ENCODE results near the gene MARK4. TPM values are rescaled to one million over a fixed set of nuclear protein-coding genes. Genes with fewer than 3 reads are reported as not detected.

Gene MARK4
- polyA plus RNA-seq, 1 donor: 26.2 TPM

DNA sequence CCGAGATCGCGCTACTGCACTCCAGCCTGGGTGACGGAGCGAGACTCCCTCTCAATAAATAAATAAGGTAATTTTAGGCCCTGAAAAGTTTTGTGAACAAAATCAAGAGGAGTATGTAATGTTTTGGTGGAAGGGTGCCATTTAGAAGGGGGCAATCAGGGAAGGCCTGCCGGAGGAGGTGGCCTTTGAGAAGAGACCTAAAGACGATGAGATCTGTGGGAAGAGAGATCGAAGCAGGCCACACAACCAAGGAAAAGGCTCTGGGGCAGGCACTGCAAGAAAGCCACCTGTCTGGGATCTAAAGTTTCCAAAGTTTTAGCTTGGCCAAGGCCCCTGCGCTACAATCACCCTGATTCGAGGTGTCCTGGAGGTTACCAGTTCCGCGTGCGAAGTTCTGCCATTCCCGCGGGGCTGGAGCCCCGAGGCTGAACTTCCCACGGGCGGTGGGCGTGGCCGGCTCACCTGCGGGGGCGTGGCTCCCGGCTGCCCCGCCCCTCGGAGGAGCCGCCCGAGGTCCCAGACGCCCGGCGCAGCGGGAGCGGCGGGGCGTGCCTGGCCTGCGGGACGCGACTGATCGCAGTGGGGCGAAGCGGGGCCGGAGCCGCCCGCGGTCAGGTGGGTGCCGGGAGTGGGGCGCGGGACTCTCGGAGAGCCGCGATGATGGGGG is 89.3 kb downstream of the MARK4 start, which contains the start of gene KLC3:
Gene KLC3 (plus strand): TSS at position 519 of the 667 bp plus-strand sequence. CDS start 4,792 bp downstream, outside the sequence.
- DNase-seq (ENCODE audit: low read depth): no peak

GRCh38 chr19:45340899-45341453 is 89.9 kb downstream of the MARK4 start:
- DNase-seq (ENCODE audit: low read depth): no peak

DNA sequence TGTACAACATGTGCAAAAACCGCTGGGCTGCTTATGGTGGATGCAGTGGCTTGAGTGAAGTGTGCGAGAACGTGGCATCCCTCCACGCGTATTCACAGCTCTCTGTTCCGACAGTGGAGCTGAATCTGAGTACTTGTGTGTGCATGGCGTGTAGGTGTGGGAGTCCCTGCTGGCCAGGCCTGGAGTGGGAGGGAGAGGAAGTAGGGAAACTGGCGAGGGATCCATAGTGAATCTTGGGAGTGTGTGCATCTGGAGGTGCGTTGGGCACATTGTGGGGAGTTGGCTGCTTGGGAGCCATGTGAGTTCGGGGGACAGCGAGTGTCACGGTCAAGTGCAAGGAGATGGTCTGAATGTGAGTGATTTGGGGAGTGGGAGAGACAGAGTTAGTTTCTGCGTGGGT is 91.8 kb downstream of the MARK4 start:
- DNase-seq (ENCODE audit: low read depth): no peak

- no peak for DNase-seq (ENCODE audit: low read depth)
Measured at GRCh38 chr19:45344621-45345505, 93.8 kb downstream of the MARK4 start.

DNA sequence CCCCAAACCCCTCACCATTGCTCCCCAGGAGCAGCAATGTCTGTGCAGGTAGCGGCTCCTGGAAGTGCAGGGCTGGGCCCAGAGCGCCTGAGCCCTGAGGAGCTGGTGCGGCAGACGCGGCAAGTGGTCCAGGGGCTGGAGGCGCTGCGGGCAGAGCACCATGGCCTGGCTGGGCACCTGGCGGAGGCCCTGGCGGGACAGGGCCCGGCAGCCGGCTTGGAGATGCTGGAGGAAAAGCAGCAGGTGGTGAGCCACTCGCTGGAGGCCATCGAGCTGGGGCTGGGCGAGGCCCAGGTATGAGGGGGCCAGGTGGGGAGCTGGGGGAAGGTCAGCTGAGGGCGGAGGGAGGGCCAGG is 94.4 kb downstream of the MARK4 start:
- DNase-seq (ENCODE audit: low read depth): no peak

- DNase-seq (ENCODE audit: low read depth): no peak
Measured at GRCh38 chr19:45346449-45346848, 95.4 kb downstream of the MARK4 start.

DNA sequence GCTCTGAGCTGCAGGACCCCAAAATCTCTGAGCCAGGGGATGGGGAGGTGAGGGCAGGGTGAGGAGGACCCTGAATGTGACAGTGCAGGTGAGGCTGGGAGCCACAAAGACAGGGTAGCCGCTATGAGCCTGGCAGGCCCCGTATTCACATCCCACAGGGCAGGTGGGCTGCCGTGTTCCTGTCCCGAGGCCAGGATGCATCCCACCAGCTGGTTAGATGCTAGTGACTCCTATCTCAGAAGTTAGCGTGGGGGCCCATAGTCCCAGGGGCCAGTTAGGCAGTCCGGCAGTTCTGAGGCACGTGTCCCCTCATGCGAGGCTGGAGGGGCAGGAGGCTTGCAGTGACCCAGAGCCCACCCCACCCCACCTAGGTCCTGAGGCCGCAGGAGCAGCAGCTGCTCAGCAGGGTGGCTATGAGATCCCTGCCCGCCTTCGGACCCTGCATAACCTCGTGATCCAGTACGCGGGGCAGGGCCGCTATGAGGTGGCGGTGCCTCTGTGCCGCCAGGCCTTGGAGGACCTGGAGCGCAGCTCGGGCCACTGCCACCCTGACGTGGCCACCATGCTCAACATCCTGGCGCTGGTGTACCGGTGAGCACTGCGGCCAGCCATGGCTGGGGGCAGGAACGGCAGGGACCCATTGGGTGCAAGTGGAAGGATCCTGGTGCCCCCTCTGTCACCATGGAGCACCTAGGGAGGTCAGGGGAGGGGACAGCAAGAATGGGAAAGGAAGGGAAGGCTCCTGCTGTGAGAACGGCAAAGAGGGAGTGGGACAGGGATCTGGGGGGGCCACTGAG is 96.7 kb downstream of the MARK4 start:
- no peak for DNase-seq (ENCODE audit: low read depth)

- DNase-seq (ENCODE audit: low read depth): no peak
Measured at GRCh38 chr19:45348367-45349125, 97.5 kb downstream of the MARK4 start.

DNA sequence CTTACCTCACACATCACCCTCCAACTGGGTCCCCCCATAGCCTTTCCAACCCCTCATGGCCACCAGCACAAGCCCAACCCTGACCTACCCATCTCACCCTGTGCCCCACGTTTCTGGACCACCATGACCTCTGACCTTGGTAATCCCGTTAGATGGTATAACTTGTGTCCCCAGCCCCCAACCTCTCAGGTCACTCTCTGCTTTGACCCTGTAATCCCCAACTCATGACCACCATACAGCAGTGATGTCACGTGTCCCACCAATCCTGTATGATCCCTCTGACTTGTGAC is 98.0 kb downstream of the MARK4 start:
- DNase-seq (ENCODE audit: low read depth): no peak

GRCh38 chr19:45349430-45349941 is 98.4 kb downstream of the MARK4 start:
- DNase-seq (ENCODE audit: low read depth): no peak

- no peak for DNase-seq (ENCODE audit: low read depth)
Measured at GRCh38 chr19:45350477-45351058, 99.5 kb downstream of the MARK4 start.

DNA sequence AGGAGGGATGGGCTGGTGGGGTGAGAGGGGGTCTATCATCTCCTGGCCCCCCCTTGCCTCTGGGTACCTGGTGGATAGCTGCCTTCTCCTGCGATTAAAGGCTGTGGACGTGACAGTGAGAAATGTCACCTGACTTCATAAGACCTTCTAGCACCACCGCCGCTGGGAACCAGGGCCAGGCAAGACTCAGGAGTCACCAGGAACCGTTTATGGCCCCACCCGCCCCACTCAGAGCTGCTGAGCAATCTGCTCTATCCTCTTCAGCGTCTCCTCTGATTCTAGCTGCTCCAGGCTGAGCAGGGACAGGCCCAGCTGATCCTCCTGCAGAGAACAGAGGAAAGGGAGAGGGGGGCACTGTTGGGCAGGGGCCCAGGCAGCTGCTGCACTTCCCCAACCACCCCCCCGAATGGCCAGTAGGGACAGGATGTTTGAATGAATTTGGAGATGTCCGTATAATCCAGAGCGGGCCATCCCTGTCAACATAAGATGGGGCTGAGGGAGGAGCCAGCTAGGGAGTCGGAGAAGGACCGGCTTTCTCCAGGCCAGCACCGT is 100.4 kb downstream of the MARK4 start:
- DNase-seq (ENCODE audit: low read depth): no peak

DNA sequence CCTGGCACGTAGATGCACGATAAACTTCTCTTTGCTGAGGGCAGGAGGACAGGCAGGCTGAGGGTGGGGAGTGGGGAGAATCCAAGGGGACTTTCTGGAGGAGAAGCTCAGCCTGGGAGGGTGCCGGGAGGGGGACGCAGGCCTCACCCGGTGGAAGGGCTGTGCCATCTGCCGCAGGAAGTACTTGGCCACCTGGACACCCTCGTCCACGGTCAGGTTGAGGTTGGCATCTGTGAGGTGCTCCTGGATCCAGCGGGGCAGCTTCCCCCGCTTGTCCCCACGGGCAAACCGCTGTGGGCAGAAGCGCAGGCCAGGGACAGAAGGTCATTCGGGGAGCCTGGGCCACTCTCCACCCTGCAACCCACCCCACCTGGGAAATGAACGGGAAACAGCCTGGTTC is 101.0 kb downstream of the MARK4 start:
- no peak for DNase-seq (ENCODE audit: low read depth)

- no peak for DNase-seq (ENCODE audit: low read depth)
Measured at GRCh38 chr19:45352471-45352870, 101.4 kb downstream of the MARK4 start.

DNA sequence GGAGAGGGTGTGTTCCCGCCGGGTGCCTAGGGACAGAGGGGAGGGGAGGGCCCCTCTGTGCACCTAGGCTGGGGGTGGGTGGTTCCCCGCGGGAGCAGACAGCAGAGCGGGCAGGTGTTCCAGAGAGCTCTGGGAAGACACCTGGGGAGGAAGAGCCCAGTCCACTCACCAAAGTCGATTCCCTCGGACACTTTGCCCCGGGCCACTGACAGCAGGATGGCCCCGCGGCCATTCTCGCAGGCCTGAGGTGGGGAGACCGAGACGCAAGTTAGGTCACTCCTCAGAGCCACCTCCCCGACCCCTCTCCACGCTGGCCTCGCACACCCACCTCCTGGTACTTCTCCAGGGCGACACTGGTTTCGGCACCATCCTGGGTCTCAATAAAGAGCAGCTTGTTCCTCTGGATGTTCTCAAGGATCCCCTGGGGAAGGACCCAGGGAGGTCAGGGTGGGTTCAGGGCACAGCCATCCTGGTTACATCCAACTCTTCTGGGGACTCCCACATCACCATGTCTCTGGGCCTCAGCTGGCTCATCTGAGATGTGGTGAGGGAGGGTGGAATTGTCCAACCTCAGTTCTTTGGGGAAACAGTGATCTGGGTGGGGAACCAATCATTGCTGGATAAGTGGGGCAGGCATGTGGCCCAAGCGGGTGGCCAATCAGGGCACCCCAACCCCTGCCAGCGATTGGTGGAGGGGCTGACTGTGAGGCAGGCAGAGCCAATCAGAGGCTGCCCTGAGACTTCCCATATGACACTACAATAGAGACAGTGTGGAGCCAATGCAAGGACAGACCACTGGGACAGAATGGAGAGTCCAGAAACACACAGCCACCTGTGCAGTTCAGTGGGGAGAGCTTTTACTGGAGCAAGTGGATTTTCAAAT is 102.1 kb downstream of the MARK4 start:
- no peak for DNase-seq (ENCODE audit: low read depth)

DNA sequence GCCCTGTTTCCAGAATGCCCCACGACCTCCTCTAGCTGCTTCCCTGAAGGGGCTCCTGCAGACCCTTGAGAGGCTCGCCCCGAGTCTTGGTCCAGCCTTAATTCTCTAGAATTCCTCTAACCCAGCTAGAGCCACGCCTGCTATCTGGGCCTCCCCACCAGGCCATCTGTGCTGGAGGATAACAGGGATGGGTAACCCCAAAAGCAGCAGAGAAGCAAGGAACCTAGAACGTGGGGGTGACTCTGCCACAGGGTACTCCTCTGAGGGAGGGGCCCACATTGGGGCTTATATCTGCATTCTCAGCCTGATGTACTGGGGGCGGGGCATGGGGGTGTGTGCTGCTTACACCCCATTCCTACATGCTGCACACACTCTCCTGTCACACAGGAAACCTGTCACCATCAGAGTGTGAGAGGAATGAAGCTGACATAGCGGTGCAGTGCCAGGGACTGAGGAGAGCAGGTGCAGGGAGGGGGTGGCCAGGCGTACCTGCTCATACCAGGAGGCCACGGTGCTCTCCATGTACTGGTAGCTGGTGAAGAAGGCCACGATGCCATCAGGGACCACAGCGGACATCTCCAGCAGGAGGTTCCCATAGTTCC is 103.3 kb downstream of the MARK4 start:
- DNase-seq (ENCODE audit: low read depth): no peak
